Adrenal gland (tissue), 5 donors: ENCODE measurements around the gene GNMT.

Source experiments
- CTCF ChIP-seq, 6 experiments: fragments of 450-650 bp in 4 of 6; fragments of 200-600 bp in 2 of 6; sonication (generic) in 1 of 6; IDR thresholded peaks; 1 replicate in 5 of 6; 2 replicates in 1 of 6; pipeline versions ENCODE4 v1.5.1 to v1.8.0; 2016 to 2021; ENCODE audit warnings: antibody characterized with exemption in 6 of 6, mild to moderate bottlenecking in 2 of 6, moderate library complexity in 1 of 6
- POLR2A ChIP-seq, 2 donors: fragments of 450-650 bp; IDR thresholded peaks; one replicate each; pipeline ENCODE4 v1.6.1; 2017; ENCODE audit warnings: antibody characterized with exemption in 2 of 2, mild to moderate bottlenecking in 2 of 2, moderate library complexity in 1 of 2
- donor health status: DM: no; HTN: no; CAD: no.

GRCh38 chr6:42932412-42932811, 28.1 kb upstream of the GNMT start:
- TF ChIP-seq CTCF (IDR thresholded peaks at IDR 0.05) = no peak
- no peak for TF ChIP-seq POLR2A (IDR thresholded peaks at IDR 0.05)
